NCI-H1105 treated with DMSO at 0.1 percent for 48 hours (cell line): ENCODE measurements around the gene LRRC30.

Experiments
- DNase-seq: peaks from one replicate; lab custom pipeline; 2025; lab: John Stamatoyannopoulos, UW

Gene LRRC30

GRCh38 chr18:7237673-7238272 lies 6.9 kb downstream of the LRRC30 start:
- DNase-seq, result no peak

- no peak for DNase-seq
These were observed 12.0 kb downstream of the LRRC30 start for GRCh38 chr18:7242926-7243325.

GRCh38 chr18:7248877-7249276 lies 18.0 kb downstream of the LRRC30 start:
- DNase-seq, result no peak

GRCh38 chr18:7254163-7254562 lies 23.3 kb downstream of the LRRC30 start:
- DNase-seq, result no peak

- no peak for DNase-seq
These were observed 24.2 kb downstream of the LRRC30 start for GRCh38 chr18:7255054-7255453.

- no peak for DNase-seq
These were observed 24.8 kb downstream of the LRRC30 start for GRCh38 chr18:7255643-7256042.

GRCh38 chr18:7256618-7257425 lies 25.9 kb downstream of the LRRC30 start:
- DNase-seq, result no peak

GRCh38 chr18:7257426-7257740 lies 26.5 kb downstream of the LRRC30 start:
- no peak for DNase-seq

- DNase-seq, result peak; percentile 66
These were observed 28.6 kb downstream of the LRRC30 start for GRCh38 chr18:7259475-7259874.

- no peak for DNase-seq
These were observed 30.3 kb downstream of the LRRC30 start for GRCh38 chr18:7261199-7261598.

- DNase-seq, result no peak
These were observed 37.1 kb downstream of the LRRC30 start for GRCh38 chr18:7267973-7268372.

GRCh38 chr18:7269942-7270341 lies 39.1 kb downstream of the LRRC30 start:
- no peak for DNase-seq

GRCh38 chr18:7272311-7273049 lies 41.6 kb downstream of the LRRC30 start:
- DNase-seq, result peak; percentile 20

GRCh38 chr18:7273301-7273921 lies 42.5 kb downstream of the LRRC30 start:
- DNase-seq, result no peak

- no peak for DNase-seq
These were observed 50.7 kb downstream of the LRRC30 start for GRCh38 chr18:7281579-7281978.
